ENCODE results near the gene CDX2. TPM values are rescaled to one million over a fixed set of nuclear protein-coding genes. Genes with fewer than 3 reads are reported as not detected.

Gene CDX2
- total RNA-seq, 1 experiment from 2014 or later: 12.5 TPM

GRCh38 chr13:27955014-27955591 is 14.0 kb downstream of the CDX2 start:
- no peaks in the 10 kb centered on the region for H4K20me1 ChIP-seq (ENCODE audit: insufficient read depth)
- intact Hi-C loops (cut with micrococcal nuclease): loop anchor here (5.0 kb wide), 1 partner anchor 423 kb away; no protein-coding TSS in a partner anchor
- H3K9ac ChIP-seq (ENCODE audit: low read length): no peak overlapping the region
- H3K4me2 ChIP-seq (ENCODE audit: low read length): no peak overlapping the region
- BruUV-seq (replicated peaks): no TSS peak
- no peaks in the 10 kb centered on the region for H3K36me3 ChIP-seq (ENCODE audit: control insufficient read depth in 1 of 2, insufficient read depth in 2 of 2, low read length in 2 of 2)
- DNase-seq (ENCODE audit: low read depth, low spot score): no peak
- ChIA-PET RAD21 (ENCODE audit: low non-redundant PET in 1 of 2, low total read pairs in 2 of 2, uncharacterized antibody in 2 of 2, unreplicated experiment in 2 of 2) (interaction anchor here (0.7 to 2.8 kb wide), 2 partner anchors 126 to 242 kb away, joined by 4 to 31 read pairs; no protein-coding TSS in a partner anchor), CTCF (interaction anchor here (1.4 to 7.8 kb wide), 6 partner anchors 13 to 593 kb away, joined by 3 to 307 read pairs (median 17); partner anchors contain the start of gene CDX2), POLR2A (interaction anchor here (1.2 kb wide), 1 partner anchor 14 kb away, joined by 5 read pairs; the partner anchor contains the start of gene CDX2)
- H3K4me3 ChIP-seq (replicated peaks in 1 of 2; ENCODE audit: low read depth in 1 of 2, low read length in 2 of 2): no peak overlapping the region
- H3K27ac ChIP-seq (ENCODE audit: low read depth, low read length): no peak overlapping the region
- H3K9me2 ChIP-seq (ENCODE audit: insufficient read depth): no peaks in the 10 kb centered on the region
- H3K79me2 ChIP-seq (ENCODE audit: insufficient read depth, low read length): no peaks in the 10 kb centered on the region
- H3K4me1 ChIP-seq (ENCODE audit: control insufficient read depth in 1 of 2, insufficient read depth in 2 of 2, low read length in 2 of 2): peaks cover 9 to 15% of the 10 kb centered on the region in 2 experiments; a peak in 3 of 4 replicates
- H2AFZ ChIP-seq (ENCODE audit: low read depth, low read length, poor library complexity, severe bottlenecking): no peak overlapping the region
- H3K27me3 ChIP-seq (ENCODE audit: insufficient read depth, low read length): no peaks in the 10 kb centered on the region
- no peak for TF ChIP-seq SRF (IDR thresholded peaks at IDR 0.05; ENCODE audit: low read depth)
- no peaks in the 10 kb centered on the region for H3K9me3 ChIP-seq (ENCODE audit: control insufficient read depth in 1 of 2, insufficient read depth in 1 of 2, low read depth in 1 of 2, low read length in 2 of 2)
- ATAC-seq: no peak

GRCh38 chr13:27954406-27954851 is 14.7 kb downstream of the CDX2 start:
- Histone ChIP-seq H3K36me3 (ENCODE audit: control insufficient read depth in 1 of 2, insufficient read depth in 2 of 2, low read length in 2 of 2) (no peaks in the 10 kb centered on the region), H4K20me1 (ENCODE audit: insufficient read depth) (no peaks in the 10 kb centered on the region), H3K9ac (ENCODE audit: low read length) (peak overlapping the region; percentile 60), H3K4me3 (replicated peaks in 1 of 2; ENCODE audit: low read depth in 1 of 2, low read length in 2 of 2) (peak overlapping the region; percentile 35 to 58), H3K9me3 (ENCODE audit: control insufficient read depth in 1 of 2, insufficient read depth in 1 of 2, low read depth in 1 of 2, low read length in 2 of 2) (no peaks in the 10 kb centered on the region), H3K79me2 (ENCODE audit: insufficient read depth, low read length) (no peaks in the 10 kb centered on the region), H2AFZ (ENCODE audit: low read depth, low read length, poor library complexity, severe bottlenecking) (peak overlapping the region; percentile 71), H3K27me3 (ENCODE audit: insufficient read depth, low read length) (no peaks in the 10 kb centered on the region), H3K27ac (ENCODE audit: low read depth, low read length) (peak overlapping the region; percentile 56), H3K9me2 (ENCODE audit: insufficient read depth) (no peaks in the 10 kb centered on the region), H3K4me1 (ENCODE audit: control insufficient read depth in 1 of 2, insufficient read depth in 2 of 2, low read length in 2 of 2) (peaks cover 9 to 15% of the 10 kb centered on the region in 2 experiments; a peak in 3 of 4 replicates), H3K4me2 (ENCODE audit: low read length) (peak overlapping the region; percentile 88)
- ATAC-seq: peak; percentile 52
- intact Hi-C loops (cut with micrococcal nuclease): no loop called here
- TF ChIP-seq, protein P1, sequence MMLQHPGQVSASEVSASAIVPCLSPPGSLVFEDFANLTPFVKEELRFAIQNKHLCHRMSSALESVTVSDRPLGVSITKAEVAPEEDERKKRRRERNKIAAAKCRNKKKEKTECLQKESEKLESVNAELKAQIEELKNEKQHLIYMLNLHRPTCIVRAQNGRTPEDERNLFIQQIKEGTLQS (IDR thresholded peaks at IDR 0.05): no peak
- TF ChIP-seq ELF1 (IDR thresholded peaks at IDR 0.05; ENCODE audit: borderline replicate concordance, low read depth) (no peak), ZFX (IDR thresholded peaks at IDR 0.05) (no peak; the same call in 1 of the 2 replicates), SRF (IDR thresholded peaks at IDR 0.05; ENCODE audit: low read depth) (no peak), YY1 (IDR thresholded peaks at IDR 0.05; ENCODE audit: extremely low read depth, insufficient replicate concordance, low read depth, low read length) (no peak)
- ChIA-PET POLR2A (interaction anchor here (0.5 to 1.7 kb wide), 5 partner anchors 8 to 421 kb away, joined by 3 to 15 read pairs (median 3); no protein-coding TSS in a partner anchor), RAD21 (ENCODE audit: low non-redundant PET in 1 of 2, low total read pairs in 2 of 2, uncharacterized antibody in 2 of 2, unreplicated experiment in 2 of 2) (interaction anchor here (0.7 to 2.8 kb wide), 9 partner anchors 85 to 592 kb away, joined by 3 to 31 read pairs (median 6); no protein-coding TSS in a partner anchor), CTCF (interaction anchor here (1.0 to 7.8 kb wide), 23 partner anchors 8 to 1007 kb away, joined by 3 to 307 read pairs (median 6); partner anchors contain the start of genes CDX2 and MTIF3)
- no TSS peak for BruUV-seq (replicated peaks)
- DNase-seq (ENCODE audit: low read depth, low spot score): no peak

All from HCT116 (cell line).